ENCODE measurements around the gene NTHL1.

The NTHL1 gene

GRCh38 chr16:2086812-2087747, 39.4 kb upstream of the NTHL1 start:
- Histone ChIP-seq H3K4me1 (ENCODE audit: control insufficient read depth, low read length) (peaks cover 6% of the 10 kb centered on the region), H4K20me1 (ENCODE audit: control insufficient read depth, insufficient read depth, low read depth, low read length) (no peaks in the 10 kb centered on the region), H3K79me2 (ENCODE audit: control insufficient read depth, low read length) (no peaks in the 10 kb centered on the region), H3K4me3 (ENCODE audit: low read length) (no peak overlapping the region), H3F3A (ENCODE audit: control insufficient read depth, insufficient read depth) (no peaks in the 10 kb centered on the region), H3K27ac (ENCODE audit: low read depth, low read length) (no peak overlapping the region), H3K9me3 (ENCODE audit: control insufficient read depth, insufficient read depth, low read length) (no peaks in the 10 kb centered on the region), H3K27me3 (ENCODE audit: control insufficient read depth, low read length) (no peaks in the 10 kb centered on the region), H3K9me2 (replicated peaks; ENCODE audit: control insufficient read depth, low read length) (no peaks in the 10 kb centered on the region), H3K4me2 (ENCODE audit: low read length) (no peak overlapping the region), H3K36me3 (ENCODE audit: control insufficient read depth, low read length) (peaks cover 39% of the 10 kb centered on the region)
- no peak for TF ChIP-seq EZH2phosphoT487 (IDR thresholded peaks at IDR 0.05; ENCODE audit: borderline replicate concordance, low read length)
- no peak for TF ChIP-seq CTCF (IDR thresholded peaks at IDR 0.05; ENCODE audit: low read depth, low read length, poor library complexity, severe bottlenecking)

- Histone ChIP-seq H3F3A (ENCODE audit: control insufficient read depth, insufficient read depth) (no peaks in the 10 kb centered on the region), H3K9me3 (ENCODE audit: control insufficient read depth, insufficient read depth, low read length) (no peaks in the 10 kb centered on the region), H3K4me1 (ENCODE audit: control insufficient read depth, low read length) (peaks cover 6% of the 10 kb centered on the region), H3K9me2 (replicated peaks; ENCODE audit: control insufficient read depth, low read length) (no peaks in the 10 kb centered on the region), H3K4me2 (ENCODE audit: low read length) (no peak overlapping the region), H3K79me2 (ENCODE audit: control insufficient read depth, low read length) (no peaks in the 10 kb centered on the region), H3K36me3 (ENCODE audit: control insufficient read depth, low read length) (peaks cover 39% of the 10 kb centered on the region), H4K20me1 (ENCODE audit: control insufficient read depth, insufficient read depth, low read depth, low read length) (no peaks in the 10 kb centered on the region), H3K4me3 (ENCODE audit: low read length) (no peak overlapping the region), H3K27ac (ENCODE audit: low read depth, low read length) (no peak overlapping the region), H3K27me3 (ENCODE audit: control insufficient read depth, low read length) (no peaks in the 10 kb centered on the region)
- no peak for TF ChIP-seq EZH2phosphoT487 (IDR thresholded peaks at IDR 0.05; ENCODE audit: borderline replicate concordance, low read length)
- TF ChIP-seq CTCF (IDR thresholded peaks at IDR 0.05; ENCODE audit: low read depth, low read length, poor library complexity, severe bottlenecking): no peak
Measured at GRCh38 chr16:2086106-2086742, 38.6 kb upstream of the NTHL1 start.

GRCh38 chr16:2085669-2086068, 38.0 kb upstream of the NTHL1 start:
- no peak overlapping the region for H3K27ac ChIP-seq (ENCODE audit: low read depth, low read length)
- H3K79me2 ChIP-seq (ENCODE audit: control insufficient read depth, low read length): no peaks in the 10 kb centered on the region

More at GRCh38 chr16:2085669-2086068, 38.0 kb upstream of the NTHL1 start:
- Histone ChIP-seq H3K4me1 (ENCODE audit: control insufficient read depth, low read length) (peaks cover 6% of the 10 kb centered on the region), H3K9me3 (ENCODE audit: control insufficient read depth, insufficient read depth, low read length) (no peaks in the 10 kb centered on the region), H3K4me3 (ENCODE audit: low read length) (no peak overlapping the region), H3K27me3 (ENCODE audit: control insufficient read depth, low read length) (no peaks in the 10 kb centered on the region), H3K4me2 (ENCODE audit: low read length) (no peak overlapping the region), H3K9me2 (replicated peaks; ENCODE audit: control insufficient read depth, low read length) (no peaks in the 10 kb centered on the region), H3F3A (ENCODE audit: control insufficient read depth, insufficient read depth) (no peaks in the 10 kb centered on the region), H3K36me3 (ENCODE audit: control insufficient read depth, low read length) (peaks cover 37% of the 10 kb centered on the region), H4K20me1 (ENCODE audit: control insufficient read depth, insufficient read depth, low read depth, low read length) (no peaks in the 10 kb centered on the region)
- TF ChIP-seq CTCF (IDR thresholded peaks at IDR 0.05; ENCODE audit: low read depth, low read length, poor library complexity, severe bottlenecking): no peak
- no peak for TF ChIP-seq EZH2phosphoT487 (IDR thresholded peaks at IDR 0.05; ENCODE audit: borderline replicate concordance, low read length)

Measured in DOHH2 (cell line).